ENCODE measurements around the gene NFYA. TPM values are rescaled to one million over a fixed set of nuclear protein-coding genes. Genes with fewer than 3 reads are reported as not detected.

The NFYA gene
- total and polyA plus RNA-seq, 9 of the 15 experiments (the other 6 are each of a cell fraction or from before 2014, with no cell fraction given), result 7.3 to 37.1 (median 21.8) TPM

DNA sequence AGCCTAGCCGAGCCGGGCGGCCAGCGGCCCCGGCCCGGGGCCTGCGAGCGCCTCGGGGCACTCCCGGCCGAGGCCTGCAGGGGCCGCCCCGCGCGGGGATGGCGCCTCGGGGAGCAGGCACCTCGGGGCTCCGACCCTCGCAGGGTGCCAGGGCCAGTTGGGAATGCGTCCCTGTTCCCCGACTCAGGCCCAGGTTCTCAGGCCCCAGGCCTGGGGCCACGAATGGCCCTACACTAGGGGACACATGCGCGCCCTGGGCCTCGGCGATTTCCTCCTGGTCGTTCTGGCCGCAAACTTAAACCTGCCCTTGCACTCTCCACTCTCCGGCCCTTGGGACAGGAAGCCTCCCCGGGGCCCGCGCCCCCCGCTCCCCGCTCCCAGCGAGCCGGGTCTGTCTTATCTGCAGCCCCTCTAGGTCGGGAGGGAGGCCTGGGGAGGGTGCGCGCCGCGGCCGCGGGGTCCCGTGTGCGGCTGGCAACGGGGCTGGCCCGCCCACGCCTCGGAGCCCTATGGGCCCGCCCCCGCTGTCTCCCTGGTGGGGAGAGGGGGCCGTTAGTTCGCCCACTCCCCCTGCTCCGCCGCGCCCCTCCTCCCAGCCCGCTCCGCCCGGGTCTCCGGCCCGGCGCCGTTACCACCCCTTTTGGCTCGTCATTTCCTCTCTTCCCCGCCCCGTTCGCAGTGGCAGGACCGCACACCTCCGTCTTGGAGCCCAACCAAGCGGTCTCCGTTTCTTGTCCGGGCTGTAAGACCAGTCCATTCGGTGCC, 611 bp downstream of the NFYA start (continued):
- TF ChIP-seq SIN3A (IDR thresholded peaks at IDR 0.05; ENCODE audit: borderline replicate concordance in 2 of 2, control insufficient read depth in 1 of 2, low read depth in 2 of 2, low read length in 2 of 2) (peak; percentile 78 to 80; a peak in 1 of 4 replicates), EGR1 (conservative IDR thresholded peaks at IDR 0.05) (peak; percentile 98), ZC3H4 (CRISPR knock-in tag; IDR thresholded peaks at IDR 0.05; ENCODE audit: borderline replicate concordance) (no peak; the same call in 1 of the 2 replicates), YY1 (IDR thresholded peaks at IDR 0.05; ENCODE audit: borderline replicate concordance in 1 of 3, control insufficient read depth in 1 of 3, extremely low read depth in 1 of 3, insufficient read depth in 3 of 3, insufficient read length in 1 of 3, insufficient replicate concordance in 2 of 3, low read depth in 1 of 3, low read length in 2 of 3) (peak in 2 of 3 experiments; percentile 74 to 81), HMGN3 (IDR thresholded peaks at IDR 0.05; ENCODE audit: borderline replicate concordance, extremely low read depth, insufficient read length, low read depth, low read length) (peak; percentile 83), NELFE (IDR thresholded peaks at IDR 0.05; ENCODE audit: insufficient read depth, insufficient read length) (peak; percentile 50), SOX6 (IDR thresholded peaks at IDR 0.05) (peak; percentile 21; the same call in 1 of the 2 replicates), NFE2 (IDR thresholded peaks at IDR 0.05; ENCODE audit: low read depth) (peak; percentile 63), GTF2E2 (tag; IDR thresholded peaks at IDR 0.05) (peak; percentile 53)
- TF ChIP-seq, protein P1, sequence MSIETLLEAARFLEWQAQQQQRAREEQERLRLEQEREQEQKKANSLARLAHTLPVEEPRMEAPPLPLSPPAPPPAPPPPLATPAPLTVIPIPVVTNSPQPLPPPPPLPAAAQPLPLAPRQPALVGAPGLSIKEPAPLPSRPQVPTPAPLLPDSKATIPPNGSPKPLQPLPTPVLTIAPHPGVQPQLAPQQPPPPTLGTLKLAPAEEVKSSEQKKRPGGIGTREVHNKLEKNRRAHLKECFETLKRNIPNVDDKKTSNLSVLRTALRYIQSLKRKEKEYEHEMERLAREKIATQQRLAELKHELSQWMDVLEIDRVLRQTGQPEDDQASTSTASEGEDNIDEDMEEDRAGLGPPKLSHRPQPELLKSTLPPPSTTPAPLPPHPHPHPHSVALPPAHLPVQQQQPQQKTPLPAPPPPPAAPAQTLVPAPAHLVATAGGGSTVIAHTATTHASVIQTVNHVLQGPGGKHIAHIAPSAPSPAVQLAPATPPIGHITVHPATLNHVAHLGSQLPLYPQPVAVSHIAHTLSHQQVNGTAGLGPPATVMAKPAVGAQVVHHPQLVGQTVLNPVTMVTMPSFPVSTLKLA (conservative IDR thresholded peaks at IDR 0.05), result peak; percentile 40 to 69; a peak in 3 of 4 replicates
- TF ChIP-seq, protein P2, sequence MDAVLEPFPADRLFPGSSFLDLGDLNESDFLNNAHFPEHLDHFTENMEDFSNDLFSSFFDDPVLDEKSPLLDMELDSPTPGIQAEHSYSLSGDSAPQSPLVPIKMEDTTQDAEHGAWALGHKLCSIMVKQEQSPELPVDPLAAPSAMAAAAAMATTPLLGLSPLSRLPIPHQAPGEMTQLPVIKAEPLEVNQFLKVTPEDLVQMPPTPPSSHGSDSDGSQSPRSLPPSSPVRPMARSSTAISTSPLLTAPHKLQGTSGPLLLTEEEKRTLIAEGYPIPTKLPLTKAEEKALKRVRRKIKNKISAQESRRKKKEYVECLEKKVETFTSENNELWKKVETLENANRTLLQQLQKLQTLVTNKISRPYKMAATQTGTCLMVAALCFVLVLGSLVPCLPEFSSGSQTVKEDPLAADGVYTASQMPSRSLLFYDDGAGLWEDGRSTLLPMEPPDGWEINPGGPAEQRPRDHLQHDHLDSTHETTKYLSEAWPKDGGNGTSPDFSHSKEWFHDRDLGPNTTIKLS (IDR thresholded peaks at IDR 0.05; ENCODE audit: borderline replicate concordance, low read depth), result peak; percentile 48; the same call in 1 of the 2 replicates
- TF ChIP-seq, protein P3, sequence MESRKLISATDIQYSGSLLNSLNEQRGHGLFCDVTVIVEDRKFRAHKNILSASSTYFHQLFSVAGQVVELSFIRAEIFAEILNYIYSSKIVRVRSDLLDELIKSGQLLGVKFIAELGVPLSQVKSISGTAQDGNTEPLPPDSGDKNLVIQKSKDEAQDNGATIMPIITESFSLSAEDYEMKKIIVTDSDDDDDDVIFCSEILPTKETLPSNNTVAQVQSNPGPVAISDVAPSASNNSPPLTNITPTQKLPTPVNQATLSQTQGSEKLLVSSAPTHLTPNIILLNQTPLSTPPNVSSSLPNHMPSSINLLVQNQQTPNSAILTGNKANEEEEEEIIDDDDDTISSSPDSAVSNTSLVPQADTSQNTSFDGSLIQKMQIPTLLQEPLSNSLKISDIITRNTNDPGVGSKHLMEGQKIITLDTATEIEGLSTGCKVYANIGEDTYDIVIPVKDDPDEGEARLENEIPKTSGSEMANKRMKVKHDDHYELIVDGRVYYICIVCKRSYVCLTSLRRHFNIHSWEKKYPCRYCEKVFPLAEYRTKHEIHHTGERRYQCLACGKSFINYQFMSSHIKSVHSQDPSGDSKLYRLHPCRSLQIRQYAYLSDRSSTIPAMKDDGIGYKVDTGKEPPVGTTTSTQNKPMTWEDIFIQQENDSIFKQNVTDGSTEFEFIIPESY (CRISPR knock-in tag; IDR thresholded peaks at IDR 0.05), result peak; percentile 60; the same call in 1 of the 2 replicates
- TF ChIP-seq, protein P4, sequence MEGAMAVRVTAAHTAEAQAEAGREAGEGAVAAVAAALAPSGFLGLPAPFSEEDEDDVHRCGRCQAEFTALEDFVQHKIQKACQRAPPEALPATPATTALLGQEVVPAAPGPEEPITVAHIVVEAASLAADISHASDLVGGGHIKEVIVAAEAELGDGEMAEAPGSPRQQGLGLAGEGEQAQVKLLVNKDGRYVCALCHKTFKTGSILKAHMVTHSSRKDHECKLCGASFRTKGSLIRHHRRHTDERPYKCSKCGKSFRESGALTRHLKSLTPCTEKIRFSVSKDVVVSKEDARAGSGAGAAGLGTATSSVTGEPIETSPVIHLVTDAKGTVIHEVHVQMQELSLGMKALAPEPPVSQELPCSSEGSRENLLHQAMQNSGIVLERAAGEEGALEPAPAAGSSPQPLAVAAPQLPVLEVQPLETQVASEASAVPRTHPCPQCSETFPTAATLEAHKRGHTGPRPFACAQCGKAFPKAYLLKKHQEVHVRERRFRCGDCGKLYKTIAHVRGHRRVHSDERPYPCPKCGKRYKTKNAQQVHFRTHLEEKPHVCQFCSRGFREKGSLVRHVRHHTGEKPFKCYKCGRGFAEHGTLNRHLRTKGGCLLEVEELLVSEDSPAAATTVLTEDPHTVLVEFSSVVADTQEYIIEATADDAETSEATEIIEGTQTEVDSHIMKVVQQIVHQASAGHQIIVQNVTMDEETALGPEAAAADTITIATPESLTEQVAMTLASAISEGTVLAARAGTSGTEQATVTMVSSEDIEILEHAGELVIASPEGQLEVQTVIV (CRISPR knock-in tag; IDR thresholded peaks at IDR 0.05; ENCODE audit: borderline replicate concordance), result peak; percentile 64; the same call in 1 of the 2 replicates
- TF ChIP-seq, protein P5, sequence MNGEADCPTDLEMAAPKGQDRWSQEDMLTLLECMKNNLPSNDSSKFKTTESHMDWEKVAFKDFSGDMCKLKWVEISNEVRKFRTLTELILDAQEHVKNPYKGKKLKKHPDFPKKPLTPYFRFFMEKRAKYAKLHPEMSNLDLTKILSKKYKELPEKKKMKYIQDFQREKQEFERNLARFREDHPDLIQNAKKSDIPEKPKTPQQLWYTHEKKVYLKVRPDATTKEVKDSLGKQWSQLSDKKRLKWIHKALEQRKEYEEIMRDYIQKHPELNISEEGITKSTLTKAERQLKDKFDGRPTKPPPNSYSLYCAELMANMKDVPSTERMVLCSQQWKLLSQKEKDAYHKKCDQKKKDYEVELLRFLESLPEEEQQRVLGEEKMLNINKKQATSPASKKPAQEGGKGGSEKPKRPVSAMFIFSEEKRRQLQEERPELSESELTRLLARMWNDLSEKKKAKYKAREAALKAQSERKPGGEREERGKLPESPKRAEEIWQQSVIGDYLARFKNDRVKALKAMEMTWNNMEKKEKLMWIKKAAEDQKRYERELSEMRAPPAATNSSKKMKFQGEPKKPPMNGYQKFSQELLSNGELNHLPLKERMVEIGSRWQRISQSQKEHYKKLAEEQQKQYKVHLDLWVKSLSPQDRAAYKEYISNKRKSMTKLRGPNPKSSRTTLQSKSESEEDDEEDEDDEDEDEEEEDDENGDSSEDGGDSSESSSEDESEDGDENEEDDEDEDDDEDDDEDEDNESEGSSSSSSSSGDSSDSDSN (IDR thresholded peaks at IDR 0.05; ENCODE audit: borderline replicate concordance in 1 of 2, low read depth in 2 of 2, low read length in 2 of 2), result peak; percentile 98 to 99

Data from K562 (cell line).